OCI-LY1 (cell line): ENCODE data around the gene HEATR1.

ENCODE experiments used
- H2AFZ ChIP-seq: fragments of 200-600 bp; sonication (generic), shearing (Covaris generic); 2 replicates; pipeline ENCODE4 v1.6.0; 2014; ENCODE audit warnings: antibody characterized with exemption, mild to moderate bottlenecking, low read length
- H3F3A ChIP-seq: fragments of 200-600 bp; sonication (generic), shearing (Covaris generic); 2 replicates; pipeline ENCODE4 v1.6.0; 2014; ENCODE audit warnings: mild to moderate bottlenecking, antibody characterized with exemption, low read length, moderate library complexity; ENCODE audit not compliant: insufficient read depth
- H3K27ac ChIP-seq: fragments of 200-600 bp; sonication (generic); 2 replicates; pipeline ENCODE4 v1.5.1; 2014; ENCODE audit warnings: low read length, mixed run types, mild to moderate bottlenecking, low read depth; ENCODE audit not compliant: poor library complexity, severe bottlenecking
- H3K27me3 ChIP-seq: fragments of 200-600 bp; sonication (generic); 2 replicates; pipeline ENCODE4 v1.6.0; 2014; ENCODE audit warnings: antibody characterized with exemption, mild to moderate bottlenecking, low read length, moderate library complexity; ENCODE audit not compliant: insufficient read depth
- H3K36me3 ChIP-seq: fragments of 200-600 bp; sonication (generic); 2 replicates; pipeline ENCODE4 v1.6.1; 2014; ENCODE audit warnings: mild to moderate bottlenecking, antibody characterized with exemption, low read length, moderate library complexity, mixed read lengths; ENCODE audit not compliant: insufficient read depth
- H3K4me1 ChIP-seq: fragments of 200-600 bp; sonication (generic); 2 replicates; pipeline ENCODE4 v1.5.1; 2014; ENCODE audit warnings: mild to moderate bottlenecking, low read length, moderate library complexity; ENCODE audit not compliant: insufficient read depth, severe bottlenecking
- H3K4me2 ChIP-seq: fragments of 200-600 bp; sonication (generic), shearing (Covaris generic); 2 replicates; pipeline ENCODE4 v1.6.1; 2014; ENCODE audit warnings: low read length
- H3K4me3 ChIP-seq: fragments of 200-600 bp; sonication (generic); 2 replicates; pipeline ENCODE4 v1.5.1; 2014; ENCODE audit warnings: low read length, low read depth, mild to moderate bottlenecking, mixed read lengths; ENCODE audit not compliant: poor library complexity, severe bottlenecking
- H3K79me2 ChIP-seq: fragments of 200-600 bp; shearing (Covaris generic); 2 replicates; pipeline ENCODE4 v1.6.1; 2016; ENCODE audit warnings: mixed run types, low read length, mixed read lengths; ENCODE audit not compliant: insufficient read depth
- H3K9ac ChIP-seq: fragments of 200-600 bp; sonication (generic), shearing (Covaris generic); 2 replicates; pipeline ENCODE4 v1.6.1; 2014; ENCODE audit warnings: mild to moderate bottlenecking, low read length, mixed read lengths
- H3K9me2 ChIP-seq: fragments of 200-600 bp; sonication (generic), shearing (Covaris generic); 2 replicates; pipeline ENCODE4 v1.6.1; 2014; ENCODE audit warnings: low read depth, mild to moderate bottlenecking, low read length, mixed read lengths
- H3K9me3 ChIP-seq: fragments of 200-600 bp; shearing (Covaris generic); 2 replicates; pipeline ENCODE4 v1.6.1; 2014; ENCODE audit warnings: low read length, mixed read lengths
- H4K20me1 ChIP-seq: fragments of 200-600 bp; sonication (generic), shearing (Covaris generic); 2 replicates; pipeline ENCODE4 v1.6.0; 2016; ENCODE audit warnings: mild to moderate bottlenecking, low read length; ENCODE audit not compliant: insufficient read depth
- EZH2 ChIP-seq: fragments of 200-600 bp; sonication (generic), shearing (Covaris generic); IDR thresholded peaks from 2 replicates; pipeline ENCODE4 v1.8.0; 2017; ENCODE audit warnings: borderline replicate concordance, mixed run types, mild to moderate bottlenecking, antibody characterized with exemption, low read length, moderate library complexity, mixed read lengths
- TF ChIP-seq, protein P1 (sequence below): fragments of 200-600 bp; sonication (generic), shearing (Covaris generic); IDR thresholded peaks from 2 replicates; pipeline ENCODE4 v1.5.1; 2017; ENCODE audit warnings: mild to moderate bottlenecking, antibody characterized with exemption, low read length, moderate library complexity, mixed read lengths

HEATR1 gene

DNA sequence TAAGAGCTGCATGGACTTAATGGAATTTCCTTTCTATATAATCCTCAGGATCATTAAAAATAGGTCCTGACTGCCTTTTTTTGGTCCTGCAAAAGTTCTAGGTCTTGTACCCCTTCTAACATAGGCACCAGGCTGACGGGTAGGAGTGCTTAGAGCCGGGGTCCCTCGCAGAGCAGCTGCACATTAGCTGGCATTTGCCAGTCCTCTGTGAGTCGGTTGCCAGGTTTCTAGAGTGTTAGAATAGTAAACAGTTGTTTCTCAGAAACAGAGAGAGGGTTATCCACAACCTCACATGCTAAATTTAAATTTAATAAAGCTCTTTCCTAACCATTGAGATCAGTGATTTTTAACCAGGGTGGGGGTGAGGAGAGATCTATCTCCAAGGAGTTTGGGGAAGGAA, 35.4 kb upstream of the HEATR1 start:
- Histone ChIP-seq H3K27me3 (no peaks in the 10 kb centered on the region), H3K9me2 (no peaks in the 10 kb centered on the region), H3K36me3 (no peaks in the 10 kb centered on the region), H3K4me3 (no peak overlapping the region), H3K79me2 (no peaks in the 10 kb centered on the region), H4K20me1 (no peaks in the 10 kb centered on the region), H3K4me2 (no peak overlapping the region), H3K9me3 (no peaks in the 10 kb centered on the region), H2AFZ (no peak overlapping the region), H3K27ac (no peak overlapping the region), H3F3A (no peaks in the 10 kb centered on the region), H3K4me1 (no peaks in the 10 kb centered on the region), H3K9ac (no peak overlapping the region)
- TF ChIP-seq, protein P1, sequence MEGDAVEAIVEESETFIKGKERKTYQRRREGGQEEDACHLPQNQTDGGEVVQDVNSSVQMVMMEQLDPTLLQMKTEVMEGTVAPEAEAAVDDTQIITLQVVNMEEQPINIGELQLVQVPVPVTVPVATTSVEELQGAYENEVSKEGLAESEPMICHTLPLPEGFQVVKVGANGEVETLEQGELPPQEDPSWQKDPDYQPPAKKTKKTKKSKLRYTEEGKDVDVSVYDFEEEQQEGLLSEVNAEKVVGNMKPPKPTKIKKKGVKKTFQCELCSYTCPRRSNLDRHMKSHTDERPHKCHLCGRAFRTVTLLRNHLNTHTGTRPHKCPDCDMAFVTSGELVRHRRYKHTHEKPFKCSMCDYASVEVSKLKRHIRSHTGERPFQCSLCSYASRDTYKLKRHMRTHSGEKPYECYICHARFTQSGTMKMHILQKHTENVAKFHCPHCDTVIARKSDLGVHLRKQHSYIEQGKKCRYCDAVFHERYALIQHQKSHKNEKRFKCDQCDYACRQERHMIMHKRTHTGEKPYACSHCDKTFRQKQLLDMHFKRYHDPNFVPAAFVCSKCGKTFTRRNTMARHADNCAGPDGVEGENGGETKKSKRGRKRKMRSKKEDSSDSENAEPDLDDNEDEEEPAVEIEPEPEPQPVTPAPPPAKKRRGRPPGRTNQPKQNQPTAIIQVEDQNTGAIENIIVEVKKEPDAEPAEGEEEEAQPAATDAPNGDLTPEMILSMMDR = no peak
- no peak for TF ChIP-seq EZH2

- no peaks in the 10 kb centered on the region for H3K79me2 ChIP-seq
- H3K4me3 ChIP-seq = no peak overlapping the region
- H3K36me3 ChIP-seq = no peaks in the 10 kb centered on the region
- H3K9me2 ChIP-seq = no peaks in the 10 kb centered on the region
- TF ChIP-seq EZH2 = no peak
- TF ChIP-seq, protein P1 = no peak
- H4K20me1 ChIP-seq = no peaks in the 10 kb centered on the region
- no peak overlapping the region for H3K27ac ChIP-seq
- no peaks in the 10 kb centered on the region for H3K27me3 ChIP-seq
- no peaks in the 10 kb centered on the region for H3F3A ChIP-seq
- no peaks in the 10 kb centered on the region for H3K4me1 ChIP-seq
- no peaks in the 10 kb centered on the region for H3K9me3 ChIP-seq
- no peak overlapping the region for H3K4me2 ChIP-seq
- no peak overlapping the region for H3K9ac ChIP-seq
- no peak overlapping the region for H2AFZ ChIP-seq
These were observed 34.6 kb upstream of the HEATR1 start for GRCh38 chr1:236638945-236639344.

DNA sequence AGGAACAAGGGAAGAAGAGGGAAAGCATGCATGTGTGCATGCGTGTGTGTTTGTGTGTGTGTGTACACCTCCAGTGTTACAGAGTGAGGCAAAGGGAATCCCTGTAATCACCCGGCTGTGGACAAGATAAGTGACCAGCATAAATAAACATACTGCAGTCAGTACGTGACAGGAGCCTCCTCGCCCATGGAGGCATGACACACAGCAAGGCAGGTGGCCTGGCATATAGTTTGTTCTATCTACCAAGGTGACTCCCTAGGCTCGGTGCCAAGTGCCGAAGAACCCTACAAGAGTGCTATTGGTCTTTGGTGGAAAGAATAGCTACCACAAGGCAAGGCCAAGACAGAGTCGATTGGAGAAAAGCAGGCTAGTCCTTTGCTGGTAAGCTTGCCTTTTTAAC, 31.7 kb upstream of the HEATR1 start:
- H3K9me3 ChIP-seq = no peaks in the 10 kb centered on the region
- no peaks in the 10 kb centered on the region for H3K9me2 ChIP-seq
- H2AFZ ChIP-seq = no peak overlapping the region
- H3K27ac ChIP-seq = no peak overlapping the region
- no peak for TF ChIP-seq EZH2
- TF ChIP-seq, protein P1 = no peak
- H3K79me2 ChIP-seq = no peaks in the 10 kb centered on the region
- H3F3A ChIP-seq = no peaks in the 10 kb centered on the region
- H3K4me1 ChIP-seq = no peaks in the 10 kb centered on the region
- no peaks in the 10 kb centered on the region for H3K36me3 ChIP-seq
- H3K4me2 ChIP-seq = no peak overlapping the region
- no peak overlapping the region for H3K9ac ChIP-seq
- no peaks in the 10 kb centered on the region for H3K27me3 ChIP-seq
- H3K4me3 ChIP-seq = no peak overlapping the region
- no peaks in the 10 kb centered on the region for H4K20me1 ChIP-seq
